Raji (cell line): Measurements from ENCODE around the gene AKTIP.
A peak's percentile ranks its signal among the peaks of the same experiment; 100 is the strongest.

Experiments used
- POLR2A ChIP-seq: IDR thresholded peaks from 2 replicates; pipeline ENCODE4 v1.6.1; 2011; ENCODE audit warnings: low read depth, low read length, control low read depth; ENCODE audit not compliant: insufficient read depth

AKTIP gene

GRCh38 chr16:53501216-53501859, 1.7 kb downstream of the AKTIP start:
- no peak for TF ChIP-seq POLR2A

GRCh38 chr16:53498984-53499383, 4.0 kb downstream of the AKTIP start:
- no peak for TF ChIP-seq POLR2A

- TF ChIP-seq POLR2A = no peak
Observed at GRCh38 chr16:53495325-53495724, 7.7 kb downstream of the AKTIP start.

- no peak for TF ChIP-seq POLR2A
Observed at GRCh38 chr16:53494636-53495035, 8.4 kb downstream of the AKTIP start.

GRCh38 chr16:53492503-53492902, 10.5 kb downstream of the AKTIP start:
- TF ChIP-seq POLR2A = no peak

GRCh38 chr16:53489755-53490154, 13.3 kb downstream of the AKTIP start:
- TF ChIP-seq POLR2A = no peak

- TF ChIP-seq POLR2A = no peak
Observed at GRCh38 chr16:53486230-53486629, 16.8 kb downstream of the AKTIP start.

- no peak for TF ChIP-seq POLR2A
Observed at GRCh38 chr16:53484542-53484941, 18.5 kb downstream of the AKTIP start.

GRCh38 chr16:53482123-53482522, 20.9 kb downstream of the AKTIP start:
- TF ChIP-seq POLR2A = no peak

GRCh38 chr16:53480394-53480793, 22.6 kb downstream of the AKTIP start:
- no peak for TF ChIP-seq POLR2A

GRCh38 chr16:53478965-53479364, 24.0 kb downstream of the AKTIP start:
- TF ChIP-seq POLR2A = no peak

GRCh38 chr16:53476867-53477266, 26.1 kb downstream of the AKTIP start:
- no peak for TF ChIP-seq POLR2A

GRCh38 chr16:53465606-53466280, 37.3 kb downstream of the AKTIP start:
- TF ChIP-seq POLR2A = no peak

GRCh38 chr16:53458635-53459034, 44.4 kb downstream of the AKTIP start:
- TF ChIP-seq POLR2A = no peak

GRCh38 chr16:53457670-53458069, 45.3 kb downstream of the AKTIP start:
- TF ChIP-seq POLR2A = 0 out of 2 replicates have a peak, but pooled peaks have one; percentile 22

- no peak for TF ChIP-seq POLR2A
Observed at GRCh38 chr16:53456625-53457024, 46.4 kb downstream of the AKTIP start.

GRCh38 chr16:53453928-53454327, 49.1 kb downstream of the AKTIP start:
- no peak for TF ChIP-seq POLR2A
